HL-60/S4 treated with retinoic acid at 250 ng/mL for 4 days and 3 days (cell line): Measurements from ENCODE around the gene ESAM.

Experiments
- in situ Hi-C: fragments of 300-500 bp; cut with MboI; formaldehyde crosslinking; loops from 2 replicates; pipeline ENCODE4 v1.7.0; 2022; ENCODE audit warnings: low sequenced_read_pairs

ESAM gene

GRCh38 chr11:124738713-124739478 is 23.2 kb downstream of the ESAM start:
- in situ Hi-C loops: no loop called here

GRCh38 chr11:124737638-124738305 is 24.3 kb downstream of the ESAM start:
- in situ Hi-C loops: no loop called here

GRCh38 chr11:124736736-124737135 is 25.4 kb downstream of the ESAM start:
- in situ Hi-C loops: no loop called here

DNA sequence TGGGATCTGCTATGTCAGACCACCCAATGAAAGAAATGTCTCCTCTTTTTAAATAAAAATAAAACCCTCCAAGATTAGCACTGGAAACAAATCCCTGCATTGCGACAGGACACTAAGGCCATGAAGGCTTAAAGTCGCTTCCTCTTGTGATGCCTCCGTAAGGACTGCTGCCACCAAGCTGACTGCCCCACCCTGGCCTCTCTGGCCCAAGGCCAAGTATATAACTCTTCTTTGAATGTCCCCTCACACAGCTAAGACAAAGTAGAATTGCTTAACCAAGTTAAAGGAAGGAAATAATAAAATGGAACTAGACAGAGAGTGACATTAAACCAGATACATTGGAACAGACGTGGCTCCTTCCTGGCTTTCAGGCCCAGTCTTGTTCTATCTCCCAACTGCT is 29.9 kb downstream of the ESAM start:
- in situ Hi-C loops: no loop called here

- in situ Hi-C loops: no loop called here
Observed at GRCh38 chr11:124729571-124729970, 32.5 kb downstream of the ESAM start.

DNA sequence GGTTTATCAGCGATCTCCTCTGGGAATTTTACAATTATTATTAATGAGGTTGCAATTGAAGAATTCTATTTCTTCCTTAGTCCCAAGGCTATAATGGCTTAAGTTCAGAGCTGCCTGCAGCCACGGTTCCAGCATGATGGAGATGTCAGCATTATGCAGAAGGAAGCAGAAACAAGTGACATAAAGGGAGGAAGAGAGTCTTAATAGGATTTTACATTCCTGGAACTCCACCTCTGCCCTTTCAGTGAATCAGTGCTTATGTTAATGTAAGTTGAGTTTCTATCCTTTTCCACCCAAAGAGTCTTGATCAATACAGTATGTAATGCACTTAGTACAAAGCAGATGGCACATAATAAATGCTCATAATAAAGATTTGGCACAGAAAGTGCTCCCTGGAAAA is 34.0 kb downstream of the ESAM start:
- in situ Hi-C loops: no loop called here

GRCh38 chr11:124727474-124727873 is 34.6 kb downstream of the ESAM start:
- in situ Hi-C loops: no loop called here

DNA sequence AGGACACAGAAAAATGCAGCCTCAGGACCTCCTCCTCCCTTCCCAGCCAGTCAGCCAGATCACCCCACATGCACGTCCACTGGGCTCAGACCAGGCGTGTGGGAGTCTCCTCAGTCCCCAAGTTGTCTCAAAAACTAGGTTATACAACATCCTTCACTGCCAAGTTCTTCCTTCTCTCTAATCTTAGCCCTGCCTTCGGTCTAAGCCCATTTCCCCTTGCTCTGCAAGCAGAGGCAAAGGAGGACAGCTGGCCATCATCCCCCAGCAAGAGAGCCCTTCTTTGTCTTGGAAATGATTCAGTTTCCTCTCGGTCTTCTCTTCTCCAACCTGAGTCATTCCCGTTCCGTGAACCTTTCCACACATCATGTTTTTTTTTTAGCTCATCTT is 36.4 kb downstream of the ESAM start:
- in situ Hi-C loops: no loop called here

DNA sequence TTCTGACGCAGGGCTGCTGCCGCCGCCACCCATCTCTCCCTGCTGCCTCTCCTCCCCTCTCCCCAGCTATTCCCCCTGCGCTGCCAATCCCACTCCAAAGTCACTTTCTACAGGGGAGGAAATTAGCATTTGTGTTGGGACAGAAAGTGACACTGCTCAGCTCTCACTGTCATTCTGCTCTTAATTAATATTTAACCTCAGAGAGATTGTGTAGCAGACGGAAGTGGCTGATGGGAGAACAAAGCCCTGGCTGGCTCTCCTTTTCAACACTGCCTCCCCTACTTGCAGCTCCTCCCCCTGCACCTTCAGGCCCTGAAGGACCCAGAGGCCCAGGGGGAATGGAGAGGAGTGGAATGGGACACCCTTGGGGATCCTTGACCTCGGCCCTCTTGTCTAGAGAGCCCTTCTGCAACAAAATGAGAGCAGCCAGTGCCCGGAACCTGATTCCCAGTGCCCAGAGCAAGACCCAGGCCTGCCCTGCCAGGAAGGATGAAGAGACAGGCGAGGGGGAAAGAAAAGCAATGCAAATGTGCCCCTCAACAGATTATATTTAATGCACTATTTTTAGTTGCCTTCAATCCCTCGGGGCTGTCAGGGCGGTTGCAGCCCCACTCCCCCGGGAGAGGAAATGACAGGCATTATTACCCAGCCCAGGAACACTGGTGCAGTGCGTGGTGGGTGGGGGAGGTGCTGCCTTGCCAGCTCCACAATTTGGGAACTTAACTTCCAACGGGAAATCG is 36.9 kb downstream of the ESAM start:
- in situ Hi-C loops: no loop called here

- in situ Hi-C loops: no loop called here
Observed at GRCh38 chr11:124722176-124722575, 39.9 kb downstream of the ESAM start.

DNA sequence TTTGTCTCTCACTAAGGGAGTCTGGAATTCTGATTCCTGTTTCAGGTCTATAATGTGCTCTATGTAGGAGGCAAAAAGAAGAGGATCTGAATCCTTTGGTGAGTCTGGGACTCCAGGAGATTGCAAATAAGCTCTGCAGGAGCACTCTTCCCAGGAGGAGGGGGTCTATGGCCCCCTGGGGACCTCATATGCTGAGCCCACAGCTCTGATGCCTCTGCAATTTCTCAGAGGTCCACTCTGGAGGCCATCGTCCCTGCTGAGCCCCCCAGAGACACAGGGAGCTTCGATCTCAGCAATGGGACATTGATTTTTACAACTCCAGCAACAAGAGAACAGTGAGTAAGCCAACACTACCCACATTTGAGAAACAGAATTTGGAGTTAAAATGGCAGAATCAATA is 42.6 kb downstream of the ESAM start:
- in situ Hi-C loops: no loop called here

DNA sequence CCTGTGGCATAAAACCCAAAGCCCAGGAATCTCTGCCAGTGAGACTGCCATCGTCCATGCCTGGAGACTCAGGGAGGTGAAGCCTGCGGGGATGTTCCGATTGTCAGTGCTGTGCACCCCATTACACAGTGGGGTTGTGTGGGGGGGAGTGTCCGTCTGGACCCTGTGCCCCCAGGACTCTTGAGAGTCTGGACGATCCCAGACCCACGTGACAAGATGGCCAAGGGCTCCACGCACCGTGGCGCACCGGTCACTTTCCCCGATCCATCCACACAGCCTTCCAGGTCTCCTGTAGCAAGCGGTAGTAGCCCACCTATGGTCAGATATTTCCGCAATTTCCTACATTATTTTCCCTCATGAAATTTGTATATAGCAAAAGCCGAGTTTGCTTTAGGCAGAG is 43.3 kb downstream of the ESAM start:
- in situ Hi-C loops: no loop called here

DNA sequence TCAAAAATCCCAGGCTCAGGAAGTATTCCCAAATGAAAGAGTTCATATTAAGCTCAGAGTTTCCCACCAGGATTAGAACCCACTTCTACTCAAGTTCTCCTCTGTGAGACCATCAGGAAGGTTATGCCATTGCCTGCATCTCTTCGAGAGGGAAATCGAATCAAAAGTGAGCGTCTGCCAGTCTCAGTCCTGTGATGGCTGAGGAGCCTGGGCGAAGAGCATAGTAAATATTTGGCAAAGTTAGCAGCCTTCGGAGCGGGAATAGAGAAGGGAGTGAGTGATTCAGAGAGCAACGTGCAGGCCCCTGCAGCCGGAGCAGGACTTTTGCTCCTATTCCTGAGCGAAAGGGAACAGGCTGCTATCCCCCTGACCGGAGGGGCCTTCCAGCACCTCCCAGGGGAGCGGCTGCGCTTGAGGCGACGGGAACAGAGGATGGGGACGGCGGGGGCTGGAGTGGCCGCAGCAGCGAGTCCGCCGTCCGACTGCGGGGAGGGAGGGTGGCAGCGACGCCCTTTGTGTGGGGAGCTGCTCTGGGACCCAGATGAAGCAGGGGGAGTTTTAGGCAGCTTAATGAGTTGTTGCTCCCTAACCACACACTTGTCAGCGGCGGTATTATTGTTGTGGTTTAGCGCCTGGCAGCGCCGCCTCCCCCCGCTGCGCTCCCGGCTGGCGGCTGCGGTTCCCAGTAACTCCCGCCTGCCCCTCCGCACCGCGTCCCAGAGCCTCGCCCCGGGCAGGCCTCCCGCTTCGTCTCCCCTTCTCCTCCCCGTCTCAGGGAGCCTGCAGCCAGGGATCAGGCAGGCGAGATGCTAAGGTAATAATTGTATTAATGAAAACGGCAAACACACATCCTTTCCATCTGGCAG is 44.1 kb downstream of the ESAM start:
- in situ Hi-C loops: no loop called here

DNA sequence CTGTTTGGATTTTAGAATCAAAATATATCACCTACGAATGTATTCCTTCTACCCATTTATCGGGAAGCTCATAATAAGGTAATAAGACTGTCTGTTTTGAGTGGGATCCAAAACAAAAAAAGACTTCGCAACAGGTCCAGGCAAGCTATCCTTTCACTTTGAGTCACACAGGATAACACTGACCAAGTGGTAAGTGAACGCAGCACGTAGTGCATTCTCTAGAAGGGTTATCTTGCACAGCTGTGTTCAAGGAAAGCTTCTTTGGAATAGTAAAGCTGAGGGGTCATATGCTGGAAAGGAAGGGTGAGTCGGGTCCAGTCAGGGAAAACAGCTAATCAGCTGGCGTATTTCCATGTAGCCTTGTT is 44.7 kb downstream of the ESAM start:
- in situ Hi-C loops: no loop called here

DNA sequence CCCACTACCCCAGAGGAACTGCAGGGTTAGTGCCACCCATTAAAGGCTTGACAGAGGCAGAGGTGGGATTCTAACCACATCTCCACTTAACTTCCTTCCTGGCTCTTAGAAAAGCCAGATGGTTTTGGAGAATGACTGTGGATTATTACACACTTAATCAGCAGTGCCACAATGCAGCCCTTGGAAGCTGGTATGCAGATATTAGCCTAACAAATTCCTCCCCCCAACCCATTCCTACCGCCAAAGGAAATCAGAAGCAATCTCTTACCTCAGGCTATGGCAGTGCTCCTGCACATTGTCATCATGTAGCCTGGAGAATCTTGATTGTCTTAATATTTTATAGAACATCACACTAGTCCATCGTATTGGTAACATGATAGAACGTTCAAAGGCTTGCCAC is 45.5 kb downstream of the ESAM start:
- in situ Hi-C loops: no loop called here

DNA sequence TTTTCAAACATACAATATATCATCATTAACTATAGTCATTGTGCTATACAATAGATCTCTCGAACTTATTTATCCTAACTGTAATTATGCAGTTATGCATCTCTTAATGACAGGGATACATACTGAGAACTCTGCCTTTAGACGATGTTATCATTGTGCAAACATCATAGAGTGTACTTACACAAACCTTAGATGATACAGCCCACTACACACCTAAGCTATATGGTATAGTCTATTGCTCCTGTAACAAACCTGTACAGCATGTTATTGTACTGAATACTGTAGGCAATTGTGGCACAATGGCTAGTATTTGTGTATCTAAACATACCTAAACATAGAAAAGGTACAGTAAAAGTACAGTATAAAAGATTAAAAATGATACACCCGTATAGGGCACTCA is 49.7 kb downstream of the ESAM start:
- in situ Hi-C loops: no loop called here

GRCh38 chr11:124707829-124708228 is 54.3 kb downstream of the ESAM start:
- in situ Hi-C loops: no loop called here
